ENCODE data around the gene ERO1B. TPM values are rescaled to one million over a fixed set of nuclear protein-coding genes. Genes with fewer than 3 reads are reported as not detected.

Gene ERO1B
- total RNA-seq, 1 donor from 2014 or later, result 3.0 TPM

- no peak overlapping the region for H3K27ac Mint-ChIP-seq (ENCODE audit: unreplicated experiment)
- H3K27me3 Mint-ChIP-seq (ENCODE audit: unreplicated experiment), result no peaks in the 10 kb centered on the region
- H3K9me3 Mint-ChIP-seq (ENCODE audit: unreplicated experiment), result no peaks in the 10 kb centered on the region
- H3K36me3 Mint-ChIP-seq (ENCODE audit: unreplicated experiment), result peaks cover 17% of the 10 kb centered on the region
- no peak for TF ChIP-seq CTCF (IDR thresholded peaks at IDR 0.05; ENCODE audit: partially characterized antibody, unreplicated experiment)
- no peak overlapping the region for H3K4me3 Mint-ChIP-seq (ENCODE audit: unreplicated experiment)
- peaks cover 4% of the 10 kb centered on the region for H3K4me1 Mint-ChIP-seq (ENCODE audit: low read depth, unreplicated experiment)
- no peak for DNase-seq
Measured at GRCh38 chr1:236185687-236186086, 96.1 kb downstream of the ERO1B start.

GRCh38 chr1:236181059-236181458 is 100.7 kb downstream of the ERO1B start:
- no peak for DNase-seq
- TF ChIP-seq CTCF (IDR thresholded peaks at IDR 0.05; ENCODE audit: partially characterized antibody, unreplicated experiment), result no peak
- peaks cover 3% of the 10 kb centered on the region for H3K27me3 Mint-ChIP-seq (ENCODE audit: unreplicated experiment)
- no peak overlapping the region for H3K27ac Mint-ChIP-seq (ENCODE audit: unreplicated experiment)
- H3K4me3 Mint-ChIP-seq (ENCODE audit: unreplicated experiment), result no peak overlapping the region
- H3K9me3 Mint-ChIP-seq (ENCODE audit: unreplicated experiment), result no peaks in the 10 kb centered on the region
- H3K4me1 Mint-ChIP-seq (ENCODE audit: low read depth, unreplicated experiment), result peaks cover 12% of the 10 kb centered on the region
- H3K36me3 Mint-ChIP-seq (ENCODE audit: unreplicated experiment), result peaks cover 4% of the 10 kb centered on the region

- Mint-ChIP-seq H3K36me3 (ENCODE audit: unreplicated experiment) (peaks cover 5% of the 10 kb centered on the region), H3K4me1 (ENCODE audit: low read depth, unreplicated experiment) (peaks cover 16% of the 10 kb centered on the region), H3K27ac (ENCODE audit: unreplicated experiment) (no peak overlapping the region), H3K9me3 (ENCODE audit: unreplicated experiment) (peaks cover 2% of the 10 kb centered on the region), H3K27me3 (ENCODE audit: unreplicated experiment) (peaks cover 3% of the 10 kb centered on the region), H3K4me3 (ENCODE audit: unreplicated experiment) (no peak overlapping the region)
- TF ChIP-seq CTCF (IDR thresholded peaks at IDR 0.05; ENCODE audit: partially characterized antibody, unreplicated experiment), result no peak
- DNase-seq, result no peak
Measured at GRCh38 chr1:236179634-236180033, 102.1 kb downstream of the ERO1B start.

GRCh38 chr1:236176337-236177336 is 105.1 kb downstream of the ERO1B start:
- DNase-seq, result no peak
- peaks cover 5% of the 10 kb centered on the region for H3K36me3 Mint-ChIP-seq (ENCODE audit: unreplicated experiment)
- H3K4me3 Mint-ChIP-seq (ENCODE audit: unreplicated experiment), result no peak overlapping the region
- H3K9me3 Mint-ChIP-seq (ENCODE audit: unreplicated experiment), result peaks cover 6% of the 10 kb centered on the region
- no peak overlapping the region for H3K27ac Mint-ChIP-seq (ENCODE audit: unreplicated experiment)
- H3K27me3 Mint-ChIP-seq (ENCODE audit: unreplicated experiment), result peaks cover 4% of the 10 kb centered on the region
- H3K4me1 Mint-ChIP-seq (ENCODE audit: low read depth, unreplicated experiment), result peaks cover 16% of the 10 kb centered on the region
- no peak for TF ChIP-seq CTCF (IDR thresholded peaks at IDR 0.05; ENCODE audit: partially characterized antibody, unreplicated experiment)
